Measurements from ENCODE around the gene RGCC.
A peak's percentile ranks its signal among the peaks of the same experiment; 100 is the strongest.
"Not testable (repeated sequence)": the region's sequence is repeated elsewhere in the genome, so short reads cannot be mapped to it uniquely, and the experiment has no call there.

The RGCC gene, protein sequence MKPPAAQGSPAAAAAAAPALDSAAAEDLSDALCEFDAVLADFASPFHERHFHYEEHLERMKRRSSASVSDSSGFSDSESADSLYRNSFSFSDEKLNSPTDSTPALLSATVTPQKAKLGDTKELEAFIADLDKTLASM

GRCh38 chr13:41456768-41457588, at the start of gene RGCC:
Gene RGCC, plus strand, starts transcription at chr13:41457550. Its CDS starts 158 bp downstream, at chr13:41457708.
- peak in 51 of 56 donors; percentile 12 to 90 (median 71) for DNase-seq

- no peak for DNase-seq
These were observed 49.2 kb upstream of the RGCC start for GRCh38 chr13:41408121-41408520.

DNA sequence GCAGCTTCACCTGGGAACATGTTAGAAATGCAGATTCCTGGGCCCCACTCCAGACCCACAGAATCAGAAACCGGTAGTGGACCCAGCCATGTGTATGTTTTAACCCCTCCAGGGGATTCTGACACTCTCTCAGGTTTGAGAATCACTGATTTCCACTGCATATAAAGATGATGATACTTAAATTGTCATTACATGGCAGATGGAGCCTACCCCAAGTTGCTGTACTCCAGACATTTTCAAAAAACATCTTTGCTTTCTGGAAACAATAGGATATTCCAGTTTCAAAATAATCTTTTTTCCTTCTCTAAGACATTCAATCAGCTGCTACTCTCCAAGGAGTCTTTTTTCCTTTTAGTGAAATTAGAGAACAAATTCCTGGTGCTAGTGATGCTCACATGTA, 48.6 kb upstream of the RGCC start:
- no peak for DNase-seq

- DNase-seq, result no peak
These were observed 47.7 kb upstream of the RGCC start for GRCh38 chr13:41409611-41410010.

GRCh38 chr13:41411060-41411459, 46.3 kb upstream of the RGCC start:
- DNase-seq, result no peak

DNA sequence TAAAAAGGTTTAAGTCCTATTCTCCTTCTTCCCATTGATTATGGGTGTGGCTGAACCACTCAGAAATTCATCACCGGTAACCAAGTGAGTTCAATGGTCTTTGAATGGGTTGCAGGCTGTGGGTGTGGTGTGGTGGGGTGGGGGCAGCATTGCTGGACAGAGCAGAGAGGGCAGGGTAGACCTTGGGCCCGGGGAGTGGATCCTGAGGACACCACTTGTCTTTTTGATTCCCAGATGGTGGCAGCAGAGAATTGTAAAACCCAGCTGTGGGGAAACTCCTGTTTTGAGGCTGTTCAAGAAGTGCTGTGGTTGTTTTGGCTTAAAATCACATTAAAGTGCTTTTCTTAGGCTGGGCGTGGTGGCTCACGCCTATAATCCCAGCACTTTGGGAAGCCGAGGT, 45.8 kb upstream of the RGCC start:
- peak in 31 of 56 donors; percentile 1 to 58 (median 11) for DNase-seq

DNA sequence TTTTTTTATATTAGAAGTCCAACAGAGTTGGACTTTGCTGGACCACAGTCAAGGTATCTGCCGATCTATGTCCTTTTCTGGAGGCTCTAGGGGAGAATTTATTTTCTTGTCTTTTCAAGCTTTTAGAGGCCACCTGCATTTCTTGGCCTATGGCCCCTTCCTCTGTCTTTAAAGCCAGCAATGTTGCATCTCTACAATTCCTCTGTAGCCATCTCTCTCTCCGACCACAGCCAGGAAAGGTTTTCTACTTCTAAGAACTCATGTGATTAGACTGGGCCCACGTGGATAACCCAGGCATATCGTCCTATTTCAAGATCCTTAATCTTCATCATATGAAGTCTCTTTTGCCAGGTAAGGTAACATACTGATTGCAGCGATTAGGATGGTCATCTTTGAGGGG, 43.5 kb upstream of the RGCC start:
- no peak for DNase-seq

GRCh38 chr13:41416276-41416675, 41.1 kb upstream of the RGCC start:
- no peak for DNase-seq

- DNase-seq, result no peak
These were observed 39.3 kb upstream of the RGCC start for GRCh38 chr13:41418027-41418426.

GRCh38 chr13:41418731-41419130, 38.6 kb upstream of the RGCC start:
- no peak for DNase-seq

- DNase-seq, result no peak
These were observed 38.1 kb upstream of the RGCC start for GRCh38 chr13:41419206-41419605.

DNA sequence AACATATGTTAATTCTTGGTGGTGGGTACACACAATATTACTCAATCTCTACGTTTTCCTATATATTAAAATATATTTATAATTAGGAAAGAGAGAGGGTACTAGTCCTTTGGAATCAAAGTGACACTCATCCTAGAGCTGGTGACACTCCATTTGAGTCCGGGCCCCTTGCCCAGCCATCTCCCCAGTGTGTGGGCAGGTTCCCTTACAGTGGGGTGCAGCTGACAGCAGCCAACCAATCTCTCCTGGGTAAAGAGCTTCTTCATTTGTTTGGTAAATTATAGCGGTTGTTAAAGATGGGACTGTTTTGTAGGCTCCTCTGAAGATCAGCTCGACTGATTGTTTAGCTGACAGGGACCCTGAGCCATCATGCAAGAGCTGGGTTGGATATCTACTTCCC, 37.2 kb upstream of the RGCC start:
- DNase-seq, result no peak

DNA sequence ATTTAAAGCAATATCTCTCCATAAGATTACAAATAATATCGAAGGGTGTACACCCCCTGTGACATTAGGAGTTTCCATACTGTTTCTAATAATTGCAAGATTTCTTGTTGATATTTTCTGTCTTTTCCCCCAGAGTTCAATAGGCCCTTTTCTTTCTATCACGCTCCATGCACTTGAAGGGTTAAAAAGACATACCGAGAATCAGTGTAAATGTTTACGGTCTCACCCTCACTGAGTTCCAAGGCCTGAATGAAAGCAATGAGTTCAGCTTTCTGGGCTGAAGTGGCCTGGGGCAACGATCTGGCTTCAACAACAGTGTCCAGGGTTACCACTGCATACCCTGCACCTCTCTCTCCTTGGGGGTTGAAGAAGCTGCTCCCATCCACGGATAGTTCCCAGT, 36.0 kb upstream of the RGCC start:
- not testable (repeated sequence) for DNase-seq

- not testable (repeated sequence) for DNase-seq
These were observed 35.4 kb upstream of the RGCC start for GRCh38 chr13:41421983-41422382.

DNA sequence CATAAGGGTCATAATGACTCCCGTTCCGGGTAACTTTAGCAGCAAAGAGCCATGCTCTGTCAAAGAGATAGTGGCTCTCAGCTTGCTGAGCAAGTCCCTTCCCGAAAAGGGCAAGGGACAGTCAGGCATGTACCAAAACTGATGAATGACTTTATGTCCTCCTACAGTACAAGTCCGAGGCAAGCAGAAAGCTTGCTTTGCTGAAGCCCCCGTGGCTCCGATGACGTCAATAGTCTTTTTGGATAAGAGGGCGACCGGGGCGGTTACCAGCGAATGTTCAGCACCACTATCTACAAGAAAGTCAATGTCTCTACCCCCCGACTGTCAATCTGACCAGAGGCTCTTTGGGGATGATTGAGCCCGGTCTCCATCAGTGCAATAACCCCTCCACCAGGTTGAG, 34.1 kb upstream of the RGCC start:
- DNase-seq, result not testable (repeated sequence)

DNA sequence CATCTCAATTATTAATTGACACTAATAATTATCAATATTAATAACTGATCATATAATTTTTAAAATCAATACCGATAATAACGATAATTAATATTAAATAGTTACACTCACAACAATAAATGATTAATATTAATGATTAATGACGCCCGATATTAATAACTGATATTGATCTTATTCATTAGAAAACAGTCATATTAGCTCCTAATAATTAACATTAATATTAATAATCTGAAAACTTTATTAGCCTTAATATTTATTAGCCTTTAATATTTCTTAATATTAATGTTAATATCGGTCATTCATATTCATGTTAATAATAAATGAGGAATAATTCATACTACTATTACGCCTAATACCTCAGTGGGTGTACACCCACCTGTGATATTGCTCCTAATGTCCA, 32.7 kb upstream of the RGCC start:
- DNase-seq, result not testable (repeated sequence)

GRCh38 chr13:41426047-41426446, 31.3 kb upstream of the RGCC start:
- no peak for DNase-seq

- DNase-seq, result no peak
These were observed 29.7 kb upstream of the RGCC start for GRCh38 chr13:41427666-41428065.

DNA sequence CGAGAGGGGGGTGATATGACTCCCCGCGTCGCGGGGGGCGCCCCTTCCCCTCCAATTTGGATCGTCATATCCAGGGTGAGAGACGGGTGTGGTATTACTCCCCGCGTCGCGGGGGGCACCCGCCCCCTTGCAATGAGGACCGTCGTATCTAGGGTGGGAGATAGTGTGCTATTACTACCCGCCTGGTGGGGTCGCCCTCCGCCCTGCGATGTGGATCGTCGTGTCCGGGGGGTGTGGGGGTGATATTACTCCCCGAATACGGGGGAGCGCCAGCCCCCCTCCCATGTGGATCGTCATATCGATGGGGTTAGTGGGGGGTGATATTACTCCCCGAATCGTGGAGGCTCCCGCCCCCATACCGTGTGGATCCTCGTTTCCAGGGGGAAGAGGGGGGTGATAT, 29.2 kb upstream of the RGCC start:
- peak in 39 of 56 donors; percentile 3 to 63 (median 17) for DNase-seq

DNA sequence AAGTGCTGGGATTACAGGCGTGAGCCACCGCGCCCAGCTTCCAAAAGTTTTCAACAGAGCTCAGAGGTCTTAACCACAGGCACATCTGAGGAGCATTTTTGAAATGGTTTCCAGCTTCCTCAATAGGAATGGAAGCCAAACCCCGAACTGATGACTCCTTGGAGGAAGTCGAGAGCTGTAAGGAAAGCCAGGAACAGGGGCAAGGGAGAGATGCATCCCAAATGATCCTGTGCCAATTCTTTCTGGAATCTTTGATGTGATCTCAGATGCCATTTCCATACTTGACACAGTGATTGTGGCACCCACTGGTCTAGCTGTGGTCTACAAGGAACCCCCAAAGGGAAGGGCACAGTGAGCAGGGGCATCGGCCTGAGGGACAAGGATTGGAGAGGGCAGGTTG, 23.3 kb upstream of the RGCC start:
- not testable (repeated sequence) for DNase-seq

DNA sequence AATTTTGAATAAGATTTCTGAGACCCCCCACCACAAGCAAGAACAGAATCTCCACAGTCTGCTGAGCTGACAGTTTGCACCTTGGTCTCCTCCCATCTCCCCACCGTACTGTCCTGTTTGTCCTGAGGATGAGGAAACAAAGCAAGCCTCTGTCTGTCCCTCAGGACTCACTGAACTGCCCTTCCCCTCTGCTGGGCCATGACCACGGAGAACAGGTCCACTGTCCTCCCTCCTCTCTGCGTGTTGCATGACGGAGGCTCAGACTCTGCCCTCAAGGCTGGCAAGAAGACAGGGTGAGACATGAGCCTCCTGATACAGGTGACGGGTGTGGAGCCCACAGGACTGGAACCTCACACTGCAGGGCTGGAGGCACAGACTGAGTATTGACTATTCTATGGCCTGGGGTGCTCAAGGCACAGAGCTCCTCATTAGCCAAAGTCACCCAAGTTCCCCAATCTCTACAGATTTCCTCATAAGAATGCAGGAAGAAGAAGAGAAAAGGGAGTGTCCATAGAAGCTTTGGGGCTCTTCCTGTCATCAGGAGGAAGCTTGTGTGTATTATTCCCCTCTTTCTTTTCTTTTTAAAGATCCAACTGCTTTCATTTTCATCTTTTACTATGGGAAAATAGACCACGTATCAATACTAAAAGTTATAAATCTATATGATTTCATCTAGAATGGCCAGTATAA, 22.4 kb upstream of the RGCC start:
- DNase-seq, result no peak

DNA sequence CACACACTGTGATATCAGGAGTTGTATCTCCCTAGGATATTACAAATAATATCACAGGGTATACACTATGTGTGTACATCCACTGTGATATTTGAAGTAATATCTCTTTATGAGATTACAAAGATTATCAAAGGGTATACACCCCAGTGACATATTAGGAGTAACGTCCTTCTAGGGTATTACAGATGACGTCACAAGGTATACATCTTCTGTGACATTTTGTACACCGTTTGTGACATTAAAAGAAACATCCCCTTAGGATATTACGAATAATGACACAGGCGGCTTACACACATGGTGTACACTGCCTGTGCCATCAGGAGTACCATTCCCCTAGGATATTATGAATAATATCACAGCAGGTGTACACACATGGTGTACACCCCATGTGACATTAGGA, 13.4 kb upstream of the RGCC start:
- no peak for DNase-seq

DNA sequence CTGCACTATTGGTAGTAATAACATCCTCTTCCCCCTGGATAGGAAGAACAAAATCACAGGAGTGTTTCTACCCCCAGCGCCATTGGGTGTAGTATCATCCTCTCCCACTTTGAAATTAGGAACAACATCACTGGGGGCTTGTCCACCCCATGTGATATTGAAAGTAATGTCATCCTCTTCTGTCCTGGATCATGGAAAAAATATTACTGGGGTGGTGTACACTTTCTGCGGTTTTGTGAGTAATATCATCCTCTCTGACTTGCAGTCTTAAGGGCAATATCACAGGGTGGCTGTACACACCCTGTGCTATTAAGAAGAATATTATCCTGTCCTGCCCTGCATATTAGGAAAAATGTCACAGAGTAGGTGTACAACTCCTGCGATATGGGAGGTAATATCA, 4.9 kb upstream of the RGCC start:
- DNase-seq, result no peak
